ENCODE data around the gene WNT5A. TPM values are rescaled to one million over a fixed set of nuclear protein-coding genes. Genes with fewer than 3 reads are reported as not detected.

WNT5A gene
- total RNA-seq, 1 experiment from 2014 or later, result 1.1 TPM

DNA sequence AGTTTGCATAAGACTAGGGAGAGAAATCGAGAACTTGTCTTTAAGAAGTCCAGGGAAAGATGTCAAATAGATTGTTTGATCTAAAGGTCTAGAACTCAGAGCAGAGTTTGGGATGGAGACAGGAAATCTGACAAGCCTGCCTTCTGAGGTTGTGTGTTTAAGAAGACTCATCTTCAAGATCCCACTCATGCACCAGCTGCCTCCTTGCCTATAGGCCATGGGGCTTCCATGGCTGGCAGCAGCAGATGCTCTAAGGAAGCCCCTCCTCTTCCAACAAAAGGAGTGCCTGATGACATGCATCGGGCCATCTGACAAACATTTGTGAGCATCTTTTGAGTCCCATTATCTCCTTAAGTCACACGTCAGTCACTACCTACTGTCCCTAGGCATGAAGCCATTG, 47.4 kb downstream of the WNT5A start:
- H3K79me2 ChIP-seq (ENCODE audit: insufficient read depth, low read length), result no peaks in the 10 kb centered on the region
- H3K4ac ChIP-seq (ENCODE audit: low read depth, low read length), result no peak overlapping the region
- no CpG with 5 or more reads among the region's 3 CpGs for WGBS (ENCODE audit: extremely low coverage, insufficient read length, low lambda C conversion rate)
- no peak overlapping the region for H2BK15ac ChIP-seq (ENCODE audit: low read depth, low read length)
- H4K20me1 ChIP-seq (ENCODE audit: control insufficient read depth, insufficient read depth, insufficient read length), result no peaks in the 10 kb centered on the region
- Mint-ChIP-seq H3K9me3 (no peaks in the 10 kb centered on the region), H3K36me3 (ENCODE audit: insufficient read depth in 1 of 3, low read depth in 3 of 3) (no peaks in the 10 kb centered on the region), H3K27me3 (ENCODE audit: low read depth) (peaks cover 8% of the 10 kb centered on the region), H3K4me3 (no peak overlapping the region), H3K27ac (no peak overlapping the region), H3K4me1 (no peaks in the 10 kb centered on the region)
- no peaks in the 10 kb centered on the region for H3K9me3 ChIP-seq (ENCODE audit: control insufficient read depth, low read depth, low read length)
- H2AK5ac ChIP-seq (ENCODE audit: insufficient read length, low read length), result no peak overlapping the region
- no peak overlapping the region for H3K18ac ChIP-seq (ENCODE audit: insufficient read length, low read depth, low read length)
- no peaks in the 10 kb centered on the region for H3K79me1 ChIP-seq (ENCODE audit: insufficient read depth, low read depth, low read length, poor library complexity, severe bottlenecking)
- no peak overlapping the region for H4K5ac ChIP-seq (ENCODE audit: insufficient read length, low read depth, low read length)
- H3K27me3 ChIP-seq (ENCODE audit: insufficient read depth, low read length), result no peaks in the 10 kb centered on the region
- no peak for DNase-seq
- H3T11ph ChIP-seq (ENCODE audit: low read length), result no peak overlapping the region
- TF ChIP-seq, protein P1, sequence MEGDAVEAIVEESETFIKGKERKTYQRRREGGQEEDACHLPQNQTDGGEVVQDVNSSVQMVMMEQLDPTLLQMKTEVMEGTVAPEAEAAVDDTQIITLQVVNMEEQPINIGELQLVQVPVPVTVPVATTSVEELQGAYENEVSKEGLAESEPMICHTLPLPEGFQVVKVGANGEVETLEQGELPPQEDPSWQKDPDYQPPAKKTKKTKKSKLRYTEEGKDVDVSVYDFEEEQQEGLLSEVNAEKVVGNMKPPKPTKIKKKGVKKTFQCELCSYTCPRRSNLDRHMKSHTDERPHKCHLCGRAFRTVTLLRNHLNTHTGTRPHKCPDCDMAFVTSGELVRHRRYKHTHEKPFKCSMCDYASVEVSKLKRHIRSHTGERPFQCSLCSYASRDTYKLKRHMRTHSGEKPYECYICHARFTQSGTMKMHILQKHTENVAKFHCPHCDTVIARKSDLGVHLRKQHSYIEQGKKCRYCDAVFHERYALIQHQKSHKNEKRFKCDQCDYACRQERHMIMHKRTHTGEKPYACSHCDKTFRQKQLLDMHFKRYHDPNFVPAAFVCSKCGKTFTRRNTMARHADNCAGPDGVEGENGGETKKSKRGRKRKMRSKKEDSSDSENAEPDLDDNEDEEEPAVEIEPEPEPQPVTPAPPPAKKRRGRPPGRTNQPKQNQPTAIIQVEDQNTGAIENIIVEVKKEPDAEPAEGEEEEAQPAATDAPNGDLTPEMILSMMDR (conservative IDR thresholded peaks at IDR 0.05), result no peak
- H3K23me2 ChIP-seq (ENCODE audit: insufficient read length, low read depth, low read length, poor library complexity, severe bottlenecking), result no peaks in the 10 kb centered on the region
- no peak overlapping the region for H2BK20ac ChIP-seq (ENCODE audit: low read depth, low read length, poor library complexity, severe bottlenecking)
- H2BK120ac ChIP-seq (ENCODE audit: low read depth, low read length, poor library complexity, severe bottlenecking), result no peak overlapping the region
- no peak overlapping the region for H3K9ac ChIP-seq (ENCODE audit: extremely low read depth, insufficient read length, low read length)
- H3K4me2 ChIP-seq (ENCODE audit: insufficient read depth, insufficient read length, low read length), result no peak overlapping the region
- H3K4me1 ChIP-seq (ENCODE audit: insufficient read depth, low read length), result no peaks in the 10 kb centered on the region
- no peak overlapping the region for H3K23ac ChIP-seq (ENCODE audit: insufficient read length, low read depth, low read length)
- H4K8ac ChIP-seq (replicated peaks; ENCODE audit: insufficient read length, low read depth, low read length), result no peak overlapping the region
- no peak overlapping the region for H3K14ac ChIP-seq (ENCODE audit: insufficient read depth, low read length)
- H2BK12ac ChIP-seq (ENCODE audit: insufficient read length, low read depth, low read length), result no peak overlapping the region
- H2AFZ ChIP-seq (ENCODE audit: low read length), result no peak overlapping the region
- H3K56ac ChIP-seq (ENCODE audit: insufficient read length, low read depth, low read length), result no peak overlapping the region
- no peak overlapping the region for H4K91ac ChIP-seq (ENCODE audit: insufficient read length, low read depth, low read length)
- H2BK5ac ChIP-seq (ENCODE audit: insufficient read length, low read length), result no peak overlapping the region
- H3K27ac ChIP-seq (ENCODE audit: insufficient read length, low read depth, low read length), result no peak overlapping the region

Data from H9 (cell line).